Fibroblast of pulmonary artery (primary cell): ENCODE measurements around the gene PTPN23.
"Not testable (repeated sequence)": the region's sequence is repeated elsewhere in the genome, so short reads cannot be mapped to it uniquely, and the experiment has no call there.

Experiments used
- DNase-seq: peaks from one replicate; pipeline ENCODE4 v3.0.0-alpha.2; 2010; ENCODE audit warnings: low read depth
- H3K4me3 ChIP-seq: replicated peaks from 2 replicates; pipeline ENCODE4 v1.5.1; 2011; ENCODE audit warnings: low read depth, mild to moderate bottlenecking, control low read depth, low read length, moderate library complexity
- TF ChIP-seq, protein P1 (sequence below): IDR thresholded peaks from 2 replicates; pipeline ENCODE4 v1.5.1; 2011; ENCODE audit warnings: mild to moderate bottlenecking, control low read depth, low read length, inconsistent platforms; ENCODE audit errors: missing control alignments

The PTPN23 gene

DNA sequence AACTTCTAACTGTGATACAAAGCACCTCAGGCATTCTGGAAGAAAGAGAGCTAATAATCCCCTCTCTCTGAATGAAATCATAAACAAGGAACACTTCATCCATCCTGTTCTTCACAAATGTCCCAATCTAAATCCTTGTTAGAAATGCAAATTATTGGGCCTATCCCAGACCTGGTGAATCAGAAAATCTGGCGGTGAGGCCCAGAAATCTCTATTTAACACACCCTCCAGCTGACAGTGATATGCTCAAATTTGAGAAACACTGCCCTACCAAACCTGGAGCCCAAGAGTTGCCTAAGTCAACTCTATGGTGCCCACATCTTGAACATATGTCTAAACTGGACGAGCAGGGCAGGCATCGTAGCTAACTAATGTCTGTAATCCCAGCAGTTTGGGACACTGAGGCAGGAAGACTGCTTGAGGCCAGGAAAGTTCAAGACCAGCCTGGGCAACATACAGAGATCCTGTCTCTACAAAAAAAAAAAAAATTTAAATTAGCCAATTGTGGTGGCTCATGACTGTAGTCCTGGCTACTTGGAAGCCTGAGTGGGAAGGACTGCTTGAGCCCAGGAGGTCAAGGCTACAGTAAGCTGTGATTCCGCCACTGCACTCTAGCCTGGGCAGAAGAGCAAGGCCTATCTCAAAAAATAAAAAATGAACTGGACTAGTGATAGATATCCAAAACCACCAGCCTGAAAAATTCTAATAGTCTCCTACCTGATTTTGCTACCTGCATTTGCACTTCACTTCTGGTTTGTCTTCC is 71.8 kb downstream of the PTPN23 start:
- DNase-seq = no peak
- TF ChIP-seq, protein P1, sequence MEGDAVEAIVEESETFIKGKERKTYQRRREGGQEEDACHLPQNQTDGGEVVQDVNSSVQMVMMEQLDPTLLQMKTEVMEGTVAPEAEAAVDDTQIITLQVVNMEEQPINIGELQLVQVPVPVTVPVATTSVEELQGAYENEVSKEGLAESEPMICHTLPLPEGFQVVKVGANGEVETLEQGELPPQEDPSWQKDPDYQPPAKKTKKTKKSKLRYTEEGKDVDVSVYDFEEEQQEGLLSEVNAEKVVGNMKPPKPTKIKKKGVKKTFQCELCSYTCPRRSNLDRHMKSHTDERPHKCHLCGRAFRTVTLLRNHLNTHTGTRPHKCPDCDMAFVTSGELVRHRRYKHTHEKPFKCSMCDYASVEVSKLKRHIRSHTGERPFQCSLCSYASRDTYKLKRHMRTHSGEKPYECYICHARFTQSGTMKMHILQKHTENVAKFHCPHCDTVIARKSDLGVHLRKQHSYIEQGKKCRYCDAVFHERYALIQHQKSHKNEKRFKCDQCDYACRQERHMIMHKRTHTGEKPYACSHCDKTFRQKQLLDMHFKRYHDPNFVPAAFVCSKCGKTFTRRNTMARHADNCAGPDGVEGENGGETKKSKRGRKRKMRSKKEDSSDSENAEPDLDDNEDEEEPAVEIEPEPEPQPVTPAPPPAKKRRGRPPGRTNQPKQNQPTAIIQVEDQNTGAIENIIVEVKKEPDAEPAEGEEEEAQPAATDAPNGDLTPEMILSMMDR = no peak
- no peak overlapping the region for H3K4me3 ChIP-seq

DNA sequence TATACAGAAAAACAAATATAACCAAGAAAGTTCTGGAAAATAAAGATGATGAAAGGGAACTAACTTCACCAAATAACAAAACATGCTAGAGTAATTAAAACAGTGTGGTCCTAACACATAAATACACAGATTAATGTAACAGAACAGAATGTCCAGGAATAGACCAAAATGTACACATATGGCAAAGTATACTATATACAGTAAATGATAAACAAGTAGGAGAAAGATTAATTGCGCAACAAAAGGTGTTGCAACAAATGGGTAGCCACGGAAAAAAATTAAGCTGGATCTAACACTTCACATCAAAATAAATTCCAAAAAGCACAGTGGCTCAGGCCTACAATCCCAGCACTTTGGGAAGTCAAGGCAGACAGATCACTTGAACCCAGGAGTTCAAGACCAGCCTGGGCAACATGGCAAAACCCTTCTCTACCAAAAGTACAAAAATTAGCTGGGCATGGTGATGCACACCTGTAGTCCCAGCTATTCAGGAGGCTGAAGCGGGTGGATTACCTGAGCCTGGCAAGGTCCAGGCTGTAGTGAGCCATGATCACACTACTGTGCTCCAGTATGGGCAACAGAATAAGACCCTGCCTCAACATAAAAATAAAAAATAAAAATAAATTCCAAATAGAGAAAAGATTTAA is 75.1 kb downstream of the PTPN23 start:
- TF ChIP-seq, protein P1 = no peak
- no peak overlapping the region for H3K4me3 ChIP-seq
- peak; percentile 45 for DNase-seq

DNA sequence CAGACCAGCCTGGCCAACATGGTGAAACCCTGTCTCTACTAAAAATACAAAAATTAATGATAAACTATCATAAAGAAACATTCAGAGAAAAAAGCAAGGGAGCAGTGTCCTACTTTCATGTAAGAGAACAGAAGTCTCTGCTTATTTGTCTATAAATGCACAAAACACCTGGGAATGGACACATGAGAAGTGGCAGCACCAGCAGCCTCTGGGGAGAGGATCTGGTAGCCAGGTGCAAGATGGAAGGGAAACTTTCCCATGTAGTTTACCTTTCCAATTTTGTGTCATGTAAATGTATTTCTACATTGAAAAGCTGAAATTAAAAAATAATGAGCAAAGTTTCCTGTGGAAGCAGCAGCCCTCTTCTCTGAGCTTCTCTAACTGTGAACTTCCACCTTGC is 76.2 kb downstream of the PTPN23 start:
- no peak for DNase-seq
- H3K4me3 ChIP-seq = no peak overlapping the region
- TF ChIP-seq, protein P1 = no peak

DNA sequence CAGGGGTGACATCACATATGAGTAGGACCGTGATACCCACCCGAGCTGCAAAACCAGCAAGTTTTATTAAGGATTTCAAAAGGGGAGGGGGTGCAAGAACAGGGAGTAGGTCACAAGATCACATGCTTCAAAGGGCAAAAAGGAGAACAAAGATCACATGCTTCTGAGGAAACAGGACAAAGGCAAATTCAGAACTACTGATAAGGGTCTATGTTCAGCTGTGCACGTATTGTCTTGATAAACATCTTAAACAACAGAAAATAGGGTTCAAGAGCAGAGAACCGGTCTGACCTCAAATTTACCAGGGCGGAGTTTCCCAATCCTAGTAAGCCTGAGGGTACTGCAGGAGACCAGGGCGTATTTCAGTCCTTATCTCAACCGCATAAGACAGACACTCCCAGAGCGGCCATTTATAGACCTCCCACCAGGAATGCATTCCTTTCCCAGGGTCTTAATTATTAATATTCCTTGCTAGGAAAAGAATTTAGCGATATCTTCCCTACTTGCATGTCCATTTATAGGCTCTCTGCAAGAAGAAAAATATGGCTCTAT is 78.8 kb downstream of the PTPN23 start:
- not testable (repeated sequence) for DNase-seq, H3K4me3 ChIP-seq
